Uterus (tissue), 4 donors: Measurements from ENCODE around the gene RHOBTB1. TPM values are rescaled to one million over a fixed set of nuclear protein-coding genes. Genes with fewer than 3 reads are reported as not detected.

Source experiments
- DNase-seq, 2 donors: peaks; one replicate each; pipeline ENCODE4 v3.0.0-alpha.2; 2019 to 2020
- H3K27ac ChIP-seq, 2 donors: fragments of 200-600 bp; sonication (generic); 1 replicate in 1 of 2; 2 replicates in 1 of 2; pipeline ENCODE4 v1.5.1; 2016 to 2018
- H3K27me3 ChIP-seq, 2 donors: fragments of 200-600 bp; sonication (generic); one replicate each; pipeline ENCODE4 v1.5.1; 2018 to 2019; ENCODE audit warnings: control low read depth in 1 of 2
- H3K36me3 ChIP-seq, 2 donors: fragments of 200-600 bp; sonication (generic); one replicate each; pipeline ENCODE4 v1.5.1; 2019; ENCODE audit warnings: control low read depth in 1 of 2
- H3K4me1 ChIP-seq, 2 donors: fragments of 200-600 bp; sonication (generic); one replicate each; pipeline ENCODE4 v1.5.1; 2018 to 2019; ENCODE audit warnings: control low read depth in 1 of 2
- H3K4me3 ChIP-seq, 2 donors: fragments of 200-600 bp; sonication (generic); 1 replicate in 1 of 2; 2 replicates in 1 of 2; pipeline ENCODE4 v1.5.1; 2018 to 2019; ENCODE audit warnings: mild to moderate bottlenecking in 1 of 2
- H3K9me3 ChIP-seq, 2 donors: fragments of 200-600 bp; sonication (generic); one replicate each; pipeline ENCODE4 v1.5.1; 2019; ENCODE audit warnings: control low read depth in 1 of 2
- POLR2A ChIP-seq, 2 donors: fragments of 450-650 bp; IDR thresholded peaks; one replicate each; pipeline ENCODE4 v1.6.1; 2016; ENCODE audit warnings: antibody characterized with exemption in 2 of 2, mild to moderate bottlenecking in 1 of 2, moderate library complexity in 1 of 2
- intact Hi-C: fragments of 100-400 bp; cut with DNase I; formaldehyde crosslinking; loops from one replicate; pipeline ENCODE4 v1.15.1; 2023; ENCODE audit warnings: low total_unique reads
- total RNA-seq, 4 donors: library from RNA; depleted of rRNA in 3 of 4; stranded (reverse); fragments of >200 nt in 3 of 4; gene quantifications; one replicate each; pipeline versions ENCODE4 v1.1.0 to v1.2.4, GENCODE V29; 2014 to 2023
- TF ChIP-seq, protein P1 (sequence below), 4 experiments: fragments of 200-600 bp in 2 of 4; fragments of 450-650 bp in 2 of 4; sonication (generic) in 2 of 4; IDR thresholded peaks; one replicate each; pipeline ENCODE4 v1.5.1; 2016 to 2019; ENCODE audit warnings: antibody characterized with exemption in 4 of 4, mild to moderate bottlenecking in 2 of 4, moderate library complexity in 1 of 4
- donor health status: DM: yes; HTN: yes; CAD: no.

Gene RHOBTB1
- total RNA-seq, 4 donors from 2014 or later = 6.9 to 67.5 (median 13.8) TPM

DNA sequence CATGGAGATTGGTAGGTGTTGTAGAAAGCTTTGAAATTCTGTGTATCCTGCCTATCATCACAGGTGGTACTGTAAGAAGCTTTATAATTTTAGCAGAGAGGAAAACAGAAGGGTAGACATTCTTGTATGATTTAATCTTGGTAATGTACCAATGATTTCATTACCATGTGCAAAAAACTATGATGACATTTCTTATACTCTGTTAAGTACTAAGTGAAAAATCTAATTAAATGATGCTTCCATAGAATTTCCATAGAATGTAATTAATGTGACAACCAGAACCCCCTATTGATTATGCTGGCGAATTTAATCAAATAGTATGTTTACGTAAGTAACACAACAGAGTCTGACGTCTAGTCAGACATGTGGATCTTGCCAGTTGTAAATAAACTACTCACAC, 16.0 kb upstream of the RHOBTB1 start:
- Histone ChIP-seq H3K4me3 (no peak overlapping the region), H3K9me3 (no peaks in the 10 kb centered on the region), H3K4me1 (peaks cover 0 to 12% of the 10 kb centered on the region in 2 donors), H3K27ac (no peak overlapping the region), H3K27me3 (no peaks in the 10 kb centered on the region), H3K36me3 (no peaks in the 10 kb centered on the region)
- DNase-seq = no peak
- intact Hi-C loops = loop anchor here (5.0 kb wide), 1 partner anchor 143 kb away; no protein-coding TSS in a partner anchor
- no peak for TF ChIP-seq POLR2A (IDR thresholded peaks at IDR 0.05)
- TF ChIP-seq, protein P1, sequence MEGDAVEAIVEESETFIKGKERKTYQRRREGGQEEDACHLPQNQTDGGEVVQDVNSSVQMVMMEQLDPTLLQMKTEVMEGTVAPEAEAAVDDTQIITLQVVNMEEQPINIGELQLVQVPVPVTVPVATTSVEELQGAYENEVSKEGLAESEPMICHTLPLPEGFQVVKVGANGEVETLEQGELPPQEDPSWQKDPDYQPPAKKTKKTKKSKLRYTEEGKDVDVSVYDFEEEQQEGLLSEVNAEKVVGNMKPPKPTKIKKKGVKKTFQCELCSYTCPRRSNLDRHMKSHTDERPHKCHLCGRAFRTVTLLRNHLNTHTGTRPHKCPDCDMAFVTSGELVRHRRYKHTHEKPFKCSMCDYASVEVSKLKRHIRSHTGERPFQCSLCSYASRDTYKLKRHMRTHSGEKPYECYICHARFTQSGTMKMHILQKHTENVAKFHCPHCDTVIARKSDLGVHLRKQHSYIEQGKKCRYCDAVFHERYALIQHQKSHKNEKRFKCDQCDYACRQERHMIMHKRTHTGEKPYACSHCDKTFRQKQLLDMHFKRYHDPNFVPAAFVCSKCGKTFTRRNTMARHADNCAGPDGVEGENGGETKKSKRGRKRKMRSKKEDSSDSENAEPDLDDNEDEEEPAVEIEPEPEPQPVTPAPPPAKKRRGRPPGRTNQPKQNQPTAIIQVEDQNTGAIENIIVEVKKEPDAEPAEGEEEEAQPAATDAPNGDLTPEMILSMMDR (IDR thresholded peaks at IDR 0.05) = no peak

DNA sequence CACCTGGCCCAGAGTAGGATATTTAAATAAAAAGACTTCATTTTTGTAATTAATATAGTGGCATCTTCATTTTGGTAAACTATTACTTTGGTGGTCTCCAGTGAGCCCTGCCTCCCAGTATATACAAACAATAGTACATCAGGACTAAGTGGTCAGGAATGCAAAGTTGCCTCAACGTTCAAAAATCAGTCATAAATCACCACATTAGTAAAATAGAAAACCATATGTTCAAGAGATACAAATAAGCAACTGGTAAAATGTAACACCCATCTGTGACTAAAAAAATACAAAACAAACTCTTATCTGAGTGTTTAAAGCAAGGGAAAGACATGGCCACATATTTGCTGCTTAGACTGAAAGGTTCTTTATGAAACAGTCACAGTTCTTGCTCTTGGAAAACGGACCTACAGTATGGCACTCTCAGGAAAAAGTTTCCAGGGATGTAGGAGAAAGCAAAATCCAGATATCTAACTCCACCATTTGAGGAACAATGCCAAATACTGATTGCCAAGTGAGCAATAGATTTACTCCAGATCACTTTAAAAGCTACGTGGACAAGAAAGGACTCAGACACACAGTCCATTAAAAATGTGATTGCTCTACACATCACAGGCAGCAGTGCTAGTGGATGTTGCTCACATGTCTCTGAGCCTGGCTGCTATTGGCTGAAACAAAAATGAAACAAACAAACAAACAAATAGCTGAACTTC, 15.1 kb upstream of the RHOBTB1 start:
- intact Hi-C loops = no loop called here
- Histone ChIP-seq H3K36me3 (no peaks in the 10 kb centered on the region), H3K9me3 (no peaks in the 10 kb centered on the region), H3K27ac (peak overlapping the region in 1 of 2 donors; percentile 4), H3K4me3 (no peak overlapping the region), H3K4me1 (peaks cover 0 to 7% of the 10 kb centered on the region in 2 donors), H3K27me3 (no peaks in the 10 kb centered on the region)
- DNase-seq = no peak
- no peak for TF ChIP-seq POLR2A (IDR thresholded peaks at IDR 0.05)
- TF ChIP-seq, protein P1 (IDR thresholded peaks at IDR 0.05) = no peak

DNA sequence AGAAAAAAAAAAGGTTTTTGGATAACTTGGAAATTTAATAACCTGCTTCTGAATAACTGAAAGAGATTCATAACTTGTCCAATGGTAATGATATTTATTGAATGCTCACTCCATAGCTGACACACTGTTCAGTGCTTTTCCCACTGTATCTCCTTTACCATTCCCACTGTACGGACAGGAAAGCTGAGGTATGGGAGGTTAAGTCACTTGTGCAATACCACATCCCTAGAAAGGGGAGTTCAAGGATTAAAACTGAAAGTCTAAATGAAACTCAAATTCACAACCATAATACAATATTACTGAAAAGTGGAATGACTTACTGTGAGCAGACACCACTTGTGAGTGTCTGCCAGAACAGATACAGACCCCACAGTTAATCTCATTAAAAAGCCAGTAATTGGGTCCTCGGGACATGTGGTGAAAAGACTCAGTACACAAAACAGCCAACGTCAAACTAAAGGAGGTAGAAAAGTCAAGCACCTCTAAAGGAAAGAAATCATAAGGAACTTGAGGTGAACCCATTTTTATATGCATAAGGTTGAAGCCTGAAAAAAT, 13.8 kb upstream of the RHOBTB1 start:
- TF ChIP-seq, protein P1 (IDR thresholded peaks at IDR 0.05) = no peak
- no peak for TF ChIP-seq POLR2A (IDR thresholded peaks at IDR 0.05)
- no peak for DNase-seq
- Histone ChIP-seq H3K27ac (no peak overlapping the region), H3K4me1 (no peaks in the 10 kb centered on the region), H3K27me3 (no peaks in the 10 kb centered on the region), H3K4me3 (no peak overlapping the region), H3K9me3 (no peaks in the 10 kb centered on the region), H3K36me3 (no peaks in the 10 kb centered on the region)
- intact Hi-C loops = no loop called here

DNA sequence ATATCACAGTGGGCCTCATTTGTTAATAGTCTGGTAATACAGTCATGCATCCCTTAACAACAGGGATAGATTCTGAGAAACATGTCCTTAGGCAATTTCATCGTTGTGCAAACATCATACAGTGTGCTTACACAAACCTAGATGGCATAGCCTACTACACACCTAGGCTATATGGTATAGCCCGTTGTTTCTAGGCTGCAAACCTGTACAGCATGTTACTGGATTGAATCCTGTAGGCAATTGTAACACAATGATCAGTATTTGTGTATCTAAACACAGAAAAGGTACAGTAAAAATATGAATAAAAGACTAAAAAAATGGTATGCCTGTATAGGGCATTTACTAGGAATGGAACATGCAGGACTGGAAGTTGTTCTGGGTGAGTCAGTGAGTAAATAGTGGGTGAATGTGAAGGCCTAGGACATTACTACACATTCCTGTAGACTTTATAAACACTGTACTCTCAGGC, 12.0 kb upstream of the RHOBTB1 start:
- no peak overlapping the region for H3K4me3 ChIP-seq
- no peaks in the 10 kb centered on the region for H3K4me1 ChIP-seq
- H3K27ac ChIP-seq = no peak overlapping the region
- no peaks in the 10 kb centered on the region for H3K9me3 ChIP-seq
- intact Hi-C loops = no loop called here
- TF ChIP-seq POLR2A (IDR thresholded peaks at IDR 0.05) = no peak
- TF ChIP-seq, protein P1 (IDR thresholded peaks at IDR 0.05) = no peak
- no peaks in the 10 kb centered on the region for H3K36me3 ChIP-seq
- no peaks in the 10 kb centered on the region for H3K27me3 ChIP-seq
- no peak for DNase-seq

DNA sequence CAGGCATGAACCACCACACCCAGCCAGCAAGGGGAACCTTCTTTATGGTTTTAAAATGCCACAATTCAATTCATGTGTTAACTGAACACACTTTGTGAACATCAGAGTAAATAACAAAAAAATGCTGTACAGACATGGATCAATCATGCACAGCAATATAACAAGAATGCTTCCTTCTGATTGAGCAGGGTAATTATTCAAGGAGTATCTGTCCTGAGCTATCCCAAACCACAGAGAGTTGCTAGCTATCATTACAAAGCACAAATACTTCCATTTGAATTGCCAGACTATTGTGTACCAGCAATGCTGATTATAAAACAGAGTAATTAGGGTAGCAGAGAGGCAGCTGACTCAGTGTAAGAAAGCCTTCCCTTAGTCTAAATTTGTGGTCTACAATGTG, 11.3 kb upstream of the RHOBTB1 start:
- H3K27me3 ChIP-seq = no peaks in the 10 kb centered on the region
- H3K27ac ChIP-seq = no peak overlapping the region
- no peak overlapping the region for H3K4me3 ChIP-seq
- intact Hi-C loops = no loop called here
- no peaks in the 10 kb centered on the region for H3K9me3 ChIP-seq
- H3K4me1 ChIP-seq = no peaks in the 10 kb centered on the region
- TF ChIP-seq POLR2A (IDR thresholded peaks at IDR 0.05) = no peak
- TF ChIP-seq, protein P1 (IDR thresholded peaks at IDR 0.05) = no peak
- no peaks in the 10 kb centered on the region for H3K36me3 ChIP-seq
- DNase-seq = no peak
